HepG2 (cell line): ENCODE results near the gene PPP1R15A. TPM values are rescaled to one million over a fixed set of nuclear protein-coding genes. Genes with fewer than 3 reads are reported as not detected.

ENCODE experiments used
- GFI1 ChIP-seq: sonication (generic); formaldehyde crosslinking; IDR thresholded peaks from 2 replicates; pipeline ENCODE4 v1.5.0; 2020; ENCODE audit warnings: missing genetic modification reagents, mild to moderate bottlenecking, borderline replicate concordance
- MEF2D ChIP-seq: sonication (generic); formaldehyde crosslinking; IDR thresholded peaks from 2 replicates; pipeline ENCODE4 v1.5.1; 2020; ENCODE audit warnings: mild to moderate bottlenecking, missing genetic modification reagents
- NR1H2 ChIP-seq: sonication (generic); formaldehyde crosslinking; IDR thresholded peaks from 2 replicates; pipeline ENCODE4 v1.8.1; 2022; ENCODE audit warnings: low read depth, missing genetic modification reagents, borderline replicate concordance
- SSRP1 ChIP-seq: IDR thresholded peaks from 2 replicates; pipeline ENCODE4 v1.6.1; 2016; ENCODE audit warnings: control low read depth
- polyA plus RNA-seq, 8 experiments: library from polyadenylated mRNA; depleted of rRNA in 3 of 8; stranded (reverse) in 7 of 8; unstranded in 1 of 8; fragments of >200 nt; fragmentation: Illumina TruSeq in 4 of 8; extraction: Trizol in 4 of 8; gene quantifications; 2 replicates each; pipeline versions ENCODE4 v1.2.1 to v1.2.3, GENCODE V29; 2011 to 2016; ENCODE audit warnings: low read depth in 4 of 8, missing spikeins in 1 of 8, mixed read lengths in 1 of 8; ENCODE audit not compliant: insufficient read depth in 1 of 8
- total RNA-seq, 5 experiments: library from RNA; depleted of rRNA; stranded (reverse); fragments of >200 nt; fragmentation: Illumina TruSeq; extraction: Trizol; gene quantifications; 2 replicates each; pipeline ENCODE4 v1.2.3, GENCODE V29; 2016; ENCODE audit warnings: low read depth in 1 of 5
- TF ChIP-seq, protein P1 (sequence below): sonication (generic); formaldehyde crosslinking; IDR thresholded peaks from 2 replicates; pipeline ENCODE4 v1.5.1; 2020; ENCODE audit warnings: mild to moderate bottlenecking, missing genetic modification reagents, borderline replicate concordance
- TF ChIP-seq, protein P2 (sequence below): sonication (generic); formaldehyde crosslinking; IDR thresholded peaks from 2 replicates; pipeline ENCODE4 v1.4.0; 2020; ENCODE audit warnings: missing genetic modification reagents, borderline replicate concordance
- TF ChIP-seq, protein P3 (sequence below): sonication (generic); formaldehyde crosslinking; IDR thresholded peaks from 2 replicates; pipeline ENCODE4 v1.5.0; 2020; ENCODE audit warnings: mild to moderate bottlenecking, missing genetic modification reagents
- TF ChIP-seq, protein P4 (sequence below): sonication (generic); formaldehyde crosslinking; IDR thresholded peaks from 2 replicates; pipeline ENCODE4 v1.5.0; 2020; ENCODE audit warnings: mild to moderate bottlenecking, missing genetic modification reagents
- TF ChIP-seq, protein P5 (sequence below): sonication (generic); formaldehyde crosslinking; IDR thresholded peaks from 2 replicates; pipeline ENCODE4; 2020; ENCODE audit warnings: missing genetic modification reagents, mild to moderate bottlenecking, borderline replicate concordance
- TF ChIP-seq, protein P6 (sequence below): sonication (generic); formaldehyde crosslinking; IDR thresholded peaks from 2 replicates; pipeline ENCODE4 v1.5.1; 2020; ENCODE audit warnings: mild to moderate bottlenecking, missing genetic modification reagents, moderate library complexity
- TF ChIP-seq, protein P7 (sequence below): IDR thresholded peaks from 2 replicates; pipeline ENCODE4 v1.6.1; 2018; ENCODE audit warnings: missing genetic modification reagents, mild to moderate bottlenecking, missing compliant biosample characterization
- TF ChIP-seq, protein P8 (sequence below): IDR thresholded peaks from 2 replicates; pipeline ENCODE4 v1.6.1; 2016

Gene PPP1R15A
- total and polyA plus RNA-seq, 2 of the 13 experiments (the other 11 are each of a cell fraction or from before 2014, with no cell fraction given), result 15.6 to 18.5 TPM

DNA sequence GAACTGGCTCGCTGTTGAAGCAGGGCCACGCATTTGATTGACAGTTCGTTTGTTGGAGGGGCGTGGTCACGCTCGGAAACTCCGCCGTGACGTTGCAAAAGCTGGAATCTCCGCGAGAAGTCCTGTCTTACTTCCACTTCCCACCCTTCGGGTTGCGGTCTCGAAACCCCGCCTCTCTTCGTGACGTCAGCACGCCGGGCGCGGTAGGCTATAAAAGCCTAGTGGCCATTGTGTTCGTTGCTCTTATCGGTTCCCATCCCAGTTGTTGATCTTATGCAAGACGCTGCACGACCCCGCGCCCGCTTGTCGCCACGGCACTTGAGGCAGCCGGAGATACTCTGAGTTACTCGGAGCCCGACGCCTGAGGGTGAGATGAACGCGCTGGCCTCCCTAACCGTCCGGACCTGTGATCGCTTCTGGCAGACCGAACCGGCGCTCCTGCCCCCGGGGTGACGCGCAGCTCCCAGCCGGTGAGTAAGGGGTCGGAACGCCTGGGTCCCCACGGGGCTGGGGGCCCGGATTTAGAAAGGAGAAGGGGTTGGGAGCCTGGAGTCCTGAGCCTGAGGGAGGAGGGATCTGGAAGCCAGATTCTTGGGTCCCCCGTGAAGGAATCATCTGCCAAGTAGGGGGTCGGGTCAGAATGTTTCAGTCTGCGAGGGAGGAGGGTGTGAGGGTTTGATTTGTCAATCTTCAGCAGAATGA is at the start of gene PPP1R15A (continued):
- TF ChIP-seq, protein P1, sequence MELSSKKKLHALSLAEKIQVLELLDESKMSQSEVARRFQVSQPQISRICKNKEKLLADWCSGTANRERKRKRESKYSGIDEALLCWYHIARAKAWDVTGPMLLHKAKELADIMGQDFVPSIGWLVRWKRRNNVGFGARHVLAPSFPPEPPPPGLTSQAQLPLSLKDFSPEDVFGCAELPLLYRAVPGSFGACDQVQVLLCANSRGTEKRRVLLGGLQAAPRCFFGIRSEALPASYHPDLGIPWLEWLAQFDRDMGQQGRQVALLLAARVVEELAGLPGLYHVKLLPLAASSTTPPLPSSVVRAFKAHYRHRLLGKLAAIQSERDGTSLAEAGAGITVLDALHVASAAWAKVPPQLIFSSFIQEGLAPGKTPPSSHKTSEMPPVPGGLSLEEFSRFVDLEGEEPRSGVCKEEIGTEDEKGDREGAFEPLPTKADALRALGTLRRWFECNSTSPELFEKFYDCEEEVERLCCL, result no peak
- TF ChIP-seq, protein P2, sequence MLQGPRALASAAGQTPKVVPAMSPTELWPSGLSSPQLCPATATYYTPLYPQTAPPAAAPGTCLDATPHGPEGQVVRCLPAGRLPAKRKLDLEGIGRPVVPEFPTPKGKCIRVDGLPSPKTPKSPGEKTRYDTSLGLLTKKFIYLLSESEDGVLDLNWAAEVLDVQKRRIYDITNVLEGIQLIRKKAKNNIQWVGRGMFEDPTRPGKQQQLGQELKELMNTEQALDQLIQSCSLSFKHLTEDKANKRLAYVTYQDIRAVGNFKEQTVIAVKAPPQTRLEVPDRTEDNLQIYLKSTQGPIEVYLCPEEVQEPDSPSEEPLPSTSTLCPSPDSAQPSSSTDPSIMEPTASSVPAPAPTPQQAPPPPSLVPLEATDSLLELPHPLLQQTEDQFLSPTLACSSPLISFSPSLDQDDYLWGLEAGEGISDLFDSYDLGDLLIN, result no peak
- TF ChIP-seq, protein P3, sequence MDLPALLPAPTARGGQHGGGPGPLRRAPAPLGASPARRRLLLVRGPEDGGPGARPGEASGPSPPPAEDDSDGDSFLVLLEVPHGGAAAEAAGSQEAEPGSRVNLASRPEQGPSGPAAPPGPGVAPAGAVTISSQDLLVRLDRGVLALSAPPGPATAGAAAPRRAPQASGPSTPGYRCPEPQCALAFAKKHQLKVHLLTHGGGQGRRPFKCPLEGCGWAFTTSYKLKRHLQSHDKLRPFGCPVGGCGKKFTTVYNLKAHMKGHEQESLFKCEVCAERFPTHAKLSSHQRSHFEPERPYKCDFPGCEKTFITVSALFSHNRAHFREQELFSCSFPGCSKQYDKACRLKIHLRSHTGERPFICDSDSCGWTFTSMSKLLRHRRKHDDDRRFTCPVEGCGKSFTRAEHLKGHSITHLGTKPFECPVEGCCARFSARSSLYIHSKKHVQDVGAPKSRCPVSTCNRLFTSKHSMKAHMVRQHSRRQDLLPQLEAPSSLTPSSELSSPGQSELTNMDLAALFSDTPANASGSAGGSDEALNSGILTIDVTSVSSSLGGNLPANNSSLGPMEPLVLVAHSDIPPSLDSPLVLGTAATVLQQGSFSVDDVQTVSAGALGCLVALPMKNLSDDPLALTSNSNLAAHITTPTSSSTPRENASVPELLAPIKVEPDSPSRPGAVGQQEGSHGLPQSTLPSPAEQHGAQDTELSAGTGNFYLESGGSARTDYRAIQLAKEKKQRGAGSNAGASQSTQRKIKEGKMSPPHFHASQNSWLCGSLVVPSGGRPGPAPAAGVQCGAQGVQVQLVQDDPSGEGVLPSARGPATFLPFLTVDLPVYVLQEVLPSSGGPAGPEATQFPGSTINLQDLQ (CRISPR knock-in tag), result no peak
- TF ChIP-seq, protein P4, sequence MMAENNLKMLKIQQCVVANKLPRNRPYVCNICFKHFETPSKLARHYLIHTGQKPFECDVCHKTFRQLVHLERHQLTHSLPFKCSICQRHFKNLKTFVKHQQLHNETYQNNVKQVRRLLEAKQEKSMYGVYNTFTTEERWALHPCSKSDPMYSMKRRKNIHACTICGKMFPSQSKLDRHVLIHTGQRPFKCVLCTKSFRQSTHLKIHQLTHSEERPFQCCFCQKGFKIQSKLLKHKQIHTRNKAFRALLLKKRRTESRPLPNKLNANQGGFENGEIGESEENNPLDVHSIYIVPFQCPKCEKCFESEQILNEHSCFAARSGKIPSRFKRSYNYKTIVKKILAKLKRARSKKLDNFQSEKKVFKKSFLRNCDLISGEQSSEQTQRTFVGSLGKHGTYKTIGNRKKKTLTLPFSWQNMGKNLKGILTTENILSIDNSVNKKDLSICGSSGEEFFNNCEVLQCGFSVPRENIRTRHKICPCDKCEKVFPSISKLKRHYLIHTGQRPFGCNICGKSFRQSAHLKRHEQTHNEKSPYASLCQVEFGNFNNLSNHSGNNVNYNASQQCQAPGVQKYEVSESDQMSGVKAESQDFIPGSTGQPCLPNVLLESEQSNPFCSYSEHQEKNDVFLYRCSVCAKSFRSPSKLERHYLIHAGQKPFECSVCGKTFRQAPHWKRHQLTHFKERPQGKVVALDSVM (CRISPR knock-in tag), result no peak; the same call in none of the 2 replicates
- TF ChIP-seq, protein P5, sequence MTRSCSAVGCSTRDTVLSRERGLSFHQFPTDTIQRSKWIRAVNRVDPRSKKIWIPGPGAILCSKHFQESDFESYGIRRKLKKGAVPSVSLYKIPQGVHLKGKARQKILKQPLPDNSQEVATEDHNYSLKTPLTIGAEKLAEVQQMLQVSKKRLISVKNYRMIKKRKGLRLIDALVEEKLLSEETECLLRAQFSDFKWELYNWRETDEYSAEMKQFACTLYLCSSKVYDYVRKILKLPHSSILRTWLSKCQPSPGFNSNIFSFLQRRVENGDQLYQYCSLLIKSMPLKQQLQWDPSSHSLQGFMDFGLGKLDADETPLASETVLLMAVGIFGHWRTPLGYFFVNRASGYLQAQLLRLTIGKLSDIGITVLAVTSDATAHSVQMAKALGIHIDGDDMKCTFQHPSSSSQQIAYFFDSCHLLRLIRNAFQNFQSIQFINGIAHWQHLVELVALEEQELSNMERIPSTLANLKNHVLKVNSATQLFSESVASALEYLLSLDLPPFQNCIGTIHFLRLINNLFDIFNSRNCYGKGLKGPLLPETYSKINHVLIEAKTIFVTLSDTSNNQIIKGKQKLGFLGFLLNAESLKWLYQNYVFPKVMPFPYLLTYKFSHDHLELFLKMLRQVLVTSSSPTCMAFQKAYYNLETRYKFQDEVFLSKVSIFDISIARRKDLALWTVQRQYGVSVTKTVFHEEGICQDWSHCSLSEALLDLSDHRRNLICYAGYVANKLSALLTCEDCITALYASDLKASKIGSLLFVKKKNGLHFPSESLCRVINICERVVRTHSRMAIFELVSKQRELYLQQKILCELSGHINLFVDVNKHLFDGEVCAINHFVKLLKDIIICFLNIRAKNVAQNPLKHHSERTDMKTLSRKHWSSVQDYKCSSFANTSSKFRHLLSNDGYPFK (CRISPR knock-in tag), result peak; percentile 72; the same call in 1 of the 2 replicates
- peak; percentile 52; the same call in 1 of the 2 replicates for TF ChIP-seq SSRP1
- TF ChIP-seq MEF2D (CRISPR knock-in tag), result peak; percentile 60; the same call in 1 of the 2 replicates
- TF ChIP-seq GFI1 (CRISPR knock-in tag), result peak; percentile 17; the same call in 1 of the 2 replicates
- TF ChIP-seq, protein P6, sequence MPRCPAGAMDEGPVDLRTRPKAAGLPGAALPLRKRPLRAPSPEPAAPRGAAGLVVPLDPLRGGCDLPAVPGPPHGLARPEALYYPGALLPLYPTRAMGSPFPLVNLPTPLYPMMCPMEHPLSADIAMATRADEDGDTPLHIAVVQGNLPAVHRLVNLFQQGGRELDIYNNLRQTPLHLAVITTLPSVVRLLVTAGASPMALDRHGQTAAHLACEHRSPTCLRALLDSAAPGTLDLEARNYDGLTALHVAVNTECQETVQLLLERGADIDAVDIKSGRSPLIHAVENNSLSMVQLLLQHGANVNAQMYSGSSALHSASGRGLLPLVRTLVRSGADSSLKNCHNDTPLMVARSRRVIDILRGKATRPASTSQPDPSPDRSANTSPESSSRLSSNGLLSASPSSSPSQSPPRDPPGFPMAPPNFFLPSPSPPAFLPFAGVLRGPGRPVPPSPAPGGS (CRISPR knock-in tag), result peak; percentile 90
- TF ChIP-seq, protein P7, sequence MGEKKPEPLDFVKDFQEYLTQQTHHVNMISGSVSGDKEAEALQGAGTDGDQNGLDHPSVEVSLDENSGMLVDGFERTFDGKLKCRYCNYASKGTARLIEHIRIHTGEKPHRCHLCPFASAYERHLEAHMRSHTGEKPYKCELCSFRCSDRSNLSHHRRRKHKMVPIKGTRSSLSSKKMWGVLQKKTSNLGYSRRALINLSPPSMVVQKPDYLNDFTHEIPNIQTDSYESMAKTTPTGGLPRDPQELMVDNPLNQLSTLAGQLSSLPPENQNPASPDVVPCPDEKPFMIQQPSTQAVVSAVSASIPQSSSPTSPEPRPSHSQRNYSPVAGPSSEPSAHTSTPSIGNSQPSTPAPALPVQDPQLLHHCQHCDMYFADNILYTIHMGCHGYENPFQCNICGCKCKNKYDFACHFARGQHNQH, result peak; percentile 65
- TF ChIP-seq, protein P8, sequence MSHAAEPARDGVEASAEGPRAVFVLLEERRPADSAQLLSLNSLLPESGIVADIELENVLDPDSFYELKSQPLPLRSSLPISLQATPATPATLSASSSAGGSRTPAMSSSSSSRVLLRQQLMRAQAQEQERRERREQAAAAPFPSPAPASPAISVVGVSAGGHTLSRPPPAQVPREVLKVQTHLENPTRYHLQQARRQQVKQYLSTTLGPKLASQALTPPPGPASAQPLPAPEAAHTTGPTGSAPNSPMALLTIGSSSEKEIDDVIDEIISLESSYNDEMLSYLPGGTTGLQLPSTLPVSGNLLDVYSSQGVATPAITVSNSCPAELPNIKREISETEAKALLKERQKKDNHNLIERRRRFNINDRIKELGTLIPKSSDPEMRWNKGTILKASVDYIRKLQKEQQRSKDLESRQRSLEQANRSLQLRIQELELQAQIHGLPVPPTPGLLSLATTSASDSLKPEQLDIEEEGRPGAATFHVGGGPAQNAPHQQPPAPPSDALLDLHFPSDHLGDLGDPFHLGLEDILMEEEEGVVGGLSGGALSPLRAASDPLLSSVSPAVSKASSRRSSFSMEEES, result peak; percentile 75
- no peak for TF ChIP-seq NR1H2 (CRISPR knock-in tag)
